ENCODE results near the gene DDX6.
"Not testable (repeated sequence)": the region's sequence is repeated elsewhere in the genome, so short reads cannot be mapped to it uniquely, and the experiment has no call there.

DNA sequence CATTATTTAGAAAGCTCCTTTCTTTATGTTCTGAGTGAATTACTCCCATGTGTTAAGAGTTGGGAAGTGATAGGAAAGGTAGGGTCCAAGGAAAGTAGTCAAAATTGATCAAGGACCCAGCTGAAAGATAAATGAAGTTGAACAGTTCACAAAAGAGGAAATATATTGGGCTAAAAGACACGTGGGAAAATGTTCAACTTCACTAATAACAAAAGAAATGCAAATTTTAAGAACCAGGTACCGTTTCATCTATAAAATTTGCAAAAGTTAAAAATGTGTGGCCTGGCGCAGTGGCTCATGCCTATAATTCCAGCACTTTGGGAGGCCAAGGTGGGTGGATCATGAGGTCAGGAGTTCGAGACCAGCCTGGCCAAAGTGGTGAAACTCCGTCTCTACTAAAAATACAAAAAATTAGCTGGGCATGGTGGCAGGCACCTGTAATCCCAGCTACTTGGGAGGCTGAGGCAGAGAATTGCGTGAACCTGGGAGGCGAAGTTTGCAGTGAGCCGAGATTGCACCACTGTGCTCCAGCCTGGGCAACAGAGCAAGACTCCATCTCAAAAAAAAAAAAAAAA lies 32.1 kb upstream of the DDX6 start:
- TF ChIP-seq POLR2A (IDR thresholded peaks at IDR 0.05); CTCF (IDR thresholded peaks at IDR 0.05 in 4 of 5, conservative IDR thresholded peaks at IDR 0.05 in 1 of 5): not testable (repeated sequence)

All from gastrocnemius medialis (tissue), 4 donors.